ENCODE data around the gene CA5A.
"Not testable (repeated sequence)": the region's sequence is repeated elsewhere in the genome, so short reads cannot be mapped to it uniquely, and the experiment has no call there.

The CA5A gene

GRCh38 chr16:87936375-87937230 lies at the start of gene CA5A:
CA5A (minus strand) TSS chr16:87936529; CDS start chr16:87936450, 79 bp downstream.
- H3K4me1 ChIP-seq (ENCODE audit: control insufficient read depth, insufficient read depth, low read length), result no peaks in the 10 kb centered on the region
- H3K9ac ChIP-seq (ENCODE audit: low read length), result no peak within 1 kb of the TSS
- no peaks in the 10 kb centered on the region for H3K9me3 ChIP-seq (ENCODE audit: control insufficient read depth, low read length)
- no peak within 1 kb of the TSS for H3K4me3 ChIP-seq (ENCODE audit: low read length)
- H3K36me3 ChIP-seq (ENCODE audit: control insufficient read depth, insufficient read depth, low read length), result no peaks in the 10 kb centered on the region
- no peaks in the 10 kb centered on the region for H3K27me3 ChIP-seq (ENCODE audit: control insufficient read depth, insufficient read depth, low read length)

- not testable (repeated sequence) for H3K27me3 ChIP-seq (ENCODE audit: control insufficient read depth, insufficient read depth, low read length); H3K9ac ChIP-seq (ENCODE audit: low read length); H3K4me1 ChIP-seq (ENCODE audit: control insufficient read depth, insufficient read depth, low read length); H3K36me3 ChIP-seq (ENCODE audit: control insufficient read depth, insufficient read depth, low read length); H3K9me3 ChIP-seq (ENCODE audit: control insufficient read depth, low read length); H3K4me3 ChIP-seq (ENCODE audit: low read length)
Measured at GRCh38 chr16:87985493-87985892, 49.2 kb upstream of the CA5A start.

GRCh38 chr16:87984632-87985267 lies 48.4 kb upstream of the CA5A start:
- Histone ChIP-seq H3K9me3 (ENCODE audit: control insufficient read depth, low read length) (no peaks in the 10 kb centered on the region), H3K36me3 (ENCODE audit: control insufficient read depth, insufficient read depth, low read length) (no peaks in the 10 kb centered on the region), H3K4me3 (ENCODE audit: low read length) (no peak overlapping the region), H3K9ac (ENCODE audit: low read length) (no peak overlapping the region), H3K4me1 (ENCODE audit: control insufficient read depth, insufficient read depth, low read length) (no peaks in the 10 kb centered on the region), H3K27me3 (ENCODE audit: control insufficient read depth, insufficient read depth, low read length) (no peaks in the 10 kb centered on the region)

- H3K9ac ChIP-seq (ENCODE audit: low read length); H3K36me3 ChIP-seq (ENCODE audit: control insufficient read depth, insufficient read depth, low read length); H3K9me3 ChIP-seq (ENCODE audit: control insufficient read depth, low read length); H3K4me1 ChIP-seq (ENCODE audit: control insufficient read depth, insufficient read depth, low read length); H3K27me3 ChIP-seq (ENCODE audit: control insufficient read depth, insufficient read depth, low read length); H3K4me3 ChIP-seq (ENCODE audit: low read length): not testable (repeated sequence)
Measured at GRCh38 chr16:87984180-87984579, 47.9 kb upstream of the CA5A start.

GRCh38 chr16:87983737-87984097 lies 47.4 kb upstream of the CA5A start:
- H3K4me1 ChIP-seq (ENCODE audit: control insufficient read depth, insufficient read depth, low read length); H3K27me3 ChIP-seq (ENCODE audit: control insufficient read depth, insufficient read depth, low read length); H3K36me3 ChIP-seq (ENCODE audit: control insufficient read depth, insufficient read depth, low read length); H3K9ac ChIP-seq (ENCODE audit: low read length); H3K9me3 ChIP-seq (ENCODE audit: control insufficient read depth, low read length); H3K4me3 ChIP-seq (ENCODE audit: low read length): not testable (repeated sequence)

GRCh38 chr16:87983072-87983736 lies 46.9 kb upstream of the CA5A start:
- H3K4me1 ChIP-seq (ENCODE audit: control insufficient read depth, insufficient read depth, low read length); H3K36me3 ChIP-seq (ENCODE audit: control insufficient read depth, insufficient read depth, low read length); H3K4me3 ChIP-seq (ENCODE audit: low read length); H3K27me3 ChIP-seq (ENCODE audit: control insufficient read depth, insufficient read depth, low read length); H3K9ac ChIP-seq (ENCODE audit: low read length); H3K9me3 ChIP-seq (ENCODE audit: control insufficient read depth, low read length): not testable (repeated sequence)

GRCh38 chr16:87982581-87983041 lies 46.3 kb upstream of the CA5A start:
- Histone ChIP-seq H3K4me3 (ENCODE audit: low read length) (no peak overlapping the region), H3K9me3 (ENCODE audit: control insufficient read depth, low read length) (no peaks in the 10 kb centered on the region), H3K36me3 (ENCODE audit: control insufficient read depth, insufficient read depth, low read length) (no peaks in the 10 kb centered on the region), H3K4me1 (ENCODE audit: control insufficient read depth, insufficient read depth, low read length) (no peaks in the 10 kb centered on the region), H3K9ac (ENCODE audit: low read length) (no peak overlapping the region), H3K27me3 (ENCODE audit: control insufficient read depth, insufficient read depth, low read length) (no peaks in the 10 kb centered on the region)

GRCh38 chr16:87981376-87981775 lies 45.0 kb upstream of the CA5A start:
- not testable (repeated sequence) for H3K36me3 ChIP-seq (ENCODE audit: control insufficient read depth, insufficient read depth, low read length); H3K9me3 ChIP-seq (ENCODE audit: control insufficient read depth, low read length); H3K9ac ChIP-seq (ENCODE audit: low read length); H3K4me1 ChIP-seq (ENCODE audit: control insufficient read depth, insufficient read depth, low read length); H3K4me3 ChIP-seq (ENCODE audit: low read length); H3K27me3 ChIP-seq (ENCODE audit: control insufficient read depth, insufficient read depth, low read length)

GRCh38 chr16:87979911-87980630 lies 43.7 kb upstream of the CA5A start:
- not testable (repeated sequence) for H3K4me1 ChIP-seq (ENCODE audit: control insufficient read depth, insufficient read depth, low read length); H3K36me3 ChIP-seq (ENCODE audit: control insufficient read depth, insufficient read depth, low read length); H3K27me3 ChIP-seq (ENCODE audit: control insufficient read depth, insufficient read depth, low read length); H3K9me3 ChIP-seq (ENCODE audit: control insufficient read depth, low read length); H3K9ac ChIP-seq (ENCODE audit: low read length); H3K4me3 ChIP-seq (ENCODE audit: low read length)

- H3K4me3 ChIP-seq (ENCODE audit: low read length), result no peak overlapping the region
- H3K4me1 ChIP-seq (ENCODE audit: control insufficient read depth, insufficient read depth, low read length), result no peaks in the 10 kb centered on the region
- H3K36me3 ChIP-seq (ENCODE audit: control insufficient read depth, insufficient read depth, low read length), result no peaks in the 10 kb centered on the region
- no peak overlapping the region for H3K9ac ChIP-seq (ENCODE audit: low read length)
- H3K9me3 ChIP-seq (ENCODE audit: control insufficient read depth, low read length), result no peaks in the 10 kb centered on the region
- H3K27me3 ChIP-seq (ENCODE audit: control insufficient read depth, insufficient read depth, low read length), result no peaks in the 10 kb centered on the region
Measured at GRCh38 chr16:87979352-87979751, 43.0 kb upstream of the CA5A start.

- Histone ChIP-seq H3K4me3 (ENCODE audit: low read length) (no peak overlapping the region), H3K4me1 (ENCODE audit: control insufficient read depth, insufficient read depth, low read length) (no peaks in the 10 kb centered on the region), H3K9me3 (ENCODE audit: control insufficient read depth, low read length) (no peaks in the 10 kb centered on the region), H3K36me3 (ENCODE audit: control insufficient read depth, insufficient read depth, low read length) (no peaks in the 10 kb centered on the region), H3K27me3 (ENCODE audit: control insufficient read depth, insufficient read depth, low read length) (no peaks in the 10 kb centered on the region), H3K9ac (ENCODE audit: low read length) (no peak overlapping the region)
Measured at GRCh38 chr16:87978127-87978526, 41.8 kb upstream of the CA5A start.

- H3K27me3 ChIP-seq (ENCODE audit: control insufficient read depth, insufficient read depth, low read length), result no peaks in the 10 kb centered on the region
- no peak overlapping the region for H3K9ac ChIP-seq (ENCODE audit: low read length)
- H3K4me3 ChIP-seq (ENCODE audit: low read length), result no peak overlapping the region
- H3K36me3 ChIP-seq (ENCODE audit: control insufficient read depth, insufficient read depth, low read length), result no peaks in the 10 kb centered on the region
- H3K4me1 ChIP-seq (ENCODE audit: control insufficient read depth, insufficient read depth, low read length), result no peaks in the 10 kb centered on the region
- peaks cover 5% of the 10 kb centered on the region for H3K9me3 ChIP-seq (ENCODE audit: control insufficient read depth, low read length)
Measured at GRCh38 chr16:87976665-87977064, 40.3 kb upstream of the CA5A start.

Measured in mucosa of stomach (tissue), 1 donor.